ENCODE results near the gene NEBL.

NEBL gene

DNA sequence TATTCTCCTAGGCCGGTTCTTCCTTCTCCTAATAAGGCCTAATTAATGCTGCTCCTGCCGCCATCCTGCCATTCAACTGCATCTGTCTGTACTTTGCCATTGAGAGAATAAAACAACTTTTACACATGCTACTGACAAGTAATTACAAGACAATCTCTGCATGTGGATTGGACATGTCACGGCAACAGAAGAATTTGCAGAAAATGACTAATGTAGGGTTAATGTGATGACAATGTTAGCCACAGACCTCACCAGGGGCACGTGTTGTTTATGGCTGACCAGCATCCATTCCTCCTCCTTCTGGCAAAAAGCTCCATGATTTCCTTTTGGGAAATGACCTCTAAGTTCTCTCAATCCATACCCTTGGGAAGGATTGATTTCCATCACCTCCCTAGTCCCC is 58.0 kb downstream of the NEBL start:
- no peak overlapping the region for H3K9ac ChIP-seq (ENCODE audit: insufficient read length)
- TF ChIP-seq FOXP2 (optimal IDR thresholded peaks at IDR 0.05; ENCODE audit: control extremely low read depth, extremely low read length, insufficient read depth) (no peak), EZH2 (IDR thresholded peaks at IDR 0.05) (no peak), POLR2AphosphoS5 (IDR thresholded peaks at IDR 0.05; ENCODE audit: borderline replicate concordance, low read depth, low read length) (no peak)

DNA sequence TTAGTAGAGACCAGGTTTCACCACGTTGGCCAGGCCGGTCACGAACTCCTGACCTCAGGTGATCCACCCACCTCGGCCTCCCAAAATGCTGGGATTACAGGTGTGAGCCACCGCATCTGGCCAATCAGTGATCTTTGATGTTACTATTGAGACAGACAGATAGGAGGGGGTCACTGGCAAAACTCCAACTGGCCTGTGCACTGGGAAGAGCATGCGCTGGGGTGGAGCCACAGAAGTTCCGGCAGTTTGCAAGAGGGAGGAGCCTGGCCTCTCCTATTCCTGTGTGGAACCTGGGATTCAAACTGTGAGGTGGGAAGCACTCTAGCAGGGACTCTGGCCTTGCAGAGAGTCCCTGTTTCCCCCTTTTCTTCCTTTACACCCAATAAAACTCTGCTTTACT is 60.7 kb downstream of the NEBL start:
- Histone ChIP-seq H3K9ac (ENCODE audit: insufficient read length) (no peak overlapping the region), H3K27ac (no peak overlapping the region), H3K9me3 (ENCODE audit: low read depth, low read length) (no peaks in the 10 kb centered on the region), H3K4me3 (no peak overlapping the region), H3K36me3 (ENCODE audit: insufficient read depth, low read length) (no peaks in the 10 kb centered on the region)
- DNase-seq (ENCODE audit: low read depth, low spot score), result no peak
- TF ChIP-seq EZH2 (IDR thresholded peaks at IDR 0.05) (no peak), POLR2AphosphoS5 (IDR thresholded peaks at IDR 0.05; ENCODE audit: borderline replicate concordance, low read depth, low read length) (no peak), FOXP2 (optimal IDR thresholded peaks at IDR 0.05; ENCODE audit: control extremely low read depth, extremely low read length, insufficient read depth) (no peak)

More for the DNA sequence above, 58.0 kb downstream of the NEBL start:
- H3K4me3 ChIP-seq, result no peak overlapping the region
- no peak overlapping the region for H3K27ac ChIP-seq
- DNase-seq (ENCODE audit: low read depth, low spot score), result no peak
- H3K9me3 ChIP-seq (ENCODE audit: low read depth, low read length), result no peaks in the 10 kb centered on the region
- H3K36me3 ChIP-seq (ENCODE audit: insufficient read depth, low read length), result no peaks in the 10 kb centered on the region

DNA sequence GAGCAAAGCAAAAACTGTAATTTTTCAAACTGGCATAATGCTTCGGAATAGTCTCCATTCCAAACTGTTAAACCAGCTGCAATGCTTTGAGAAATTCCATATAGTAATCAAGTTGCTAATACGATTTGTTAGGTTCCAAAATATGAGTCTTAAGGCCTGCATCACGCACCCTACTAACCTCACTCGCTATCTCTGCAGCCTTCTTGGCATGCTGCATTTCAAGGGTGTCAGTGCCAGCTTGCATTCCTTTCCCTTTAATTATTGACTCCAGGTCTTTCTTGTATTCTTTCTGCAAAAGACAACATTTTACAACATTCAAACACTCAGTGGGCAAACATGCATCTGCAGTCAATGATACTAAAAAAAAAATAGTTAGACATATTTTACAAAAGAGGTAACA is 61.8 kb downstream of the NEBL start:
- no peaks in the 10 kb centered on the region for H3K36me3 ChIP-seq (ENCODE audit: insufficient read depth, low read length)
- TF ChIP-seq FOXP2 (optimal IDR thresholded peaks at IDR 0.05; ENCODE audit: control extremely low read depth, extremely low read length, insufficient read depth) (no peak), POLR2AphosphoS5 (IDR thresholded peaks at IDR 0.05; ENCODE audit: borderline replicate concordance, low read depth, low read length) (no peak), EZH2 (IDR thresholded peaks at IDR 0.05) (no peak)
- no peak overlapping the region for H3K27ac ChIP-seq
- no peaks in the 10 kb centered on the region for H3K9me3 ChIP-seq (ENCODE audit: low read depth, low read length)
- no peak overlapping the region for H3K4me3 ChIP-seq
- no peak for DNase-seq (ENCODE audit: low read depth, low spot score)
- H3K9ac ChIP-seq (ENCODE audit: insufficient read length), result no peak overlapping the region

DNA sequence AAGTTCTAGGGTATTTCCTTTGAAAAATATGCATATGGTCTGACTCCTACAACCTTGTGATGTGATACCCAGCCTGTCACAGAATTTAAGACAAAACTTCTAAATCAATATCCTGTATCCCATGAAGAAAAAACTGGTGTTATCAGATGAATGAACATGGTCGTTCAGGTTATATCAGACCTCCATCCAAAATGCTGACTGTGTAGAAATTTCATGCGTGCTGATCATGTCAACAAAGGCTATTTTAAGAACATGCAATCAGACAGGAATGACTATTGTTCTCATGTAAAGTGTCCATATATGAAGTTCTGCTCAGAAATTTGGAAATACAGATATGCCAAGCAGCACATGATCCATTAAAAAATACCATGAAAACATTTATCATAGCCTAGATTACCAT is 62.3 kb downstream of the NEBL start:
- no peak overlapping the region for H3K9ac ChIP-seq (ENCODE audit: insufficient read length)
- H3K4me3 ChIP-seq, result no peak overlapping the region
- TF ChIP-seq POLR2AphosphoS5 (IDR thresholded peaks at IDR 0.05; ENCODE audit: borderline replicate concordance, low read depth, low read length), result no peak
- DNase-seq (ENCODE audit: low read depth, low spot score), result no peak
- H3K36me3 ChIP-seq (ENCODE audit: insufficient read depth, low read length), result no peaks in the 10 kb centered on the region
- no peak overlapping the region for H3K27ac ChIP-seq
- H3K9me3 ChIP-seq (ENCODE audit: low read depth, low read length), result no peaks in the 10 kb centered on the region

DNA sequence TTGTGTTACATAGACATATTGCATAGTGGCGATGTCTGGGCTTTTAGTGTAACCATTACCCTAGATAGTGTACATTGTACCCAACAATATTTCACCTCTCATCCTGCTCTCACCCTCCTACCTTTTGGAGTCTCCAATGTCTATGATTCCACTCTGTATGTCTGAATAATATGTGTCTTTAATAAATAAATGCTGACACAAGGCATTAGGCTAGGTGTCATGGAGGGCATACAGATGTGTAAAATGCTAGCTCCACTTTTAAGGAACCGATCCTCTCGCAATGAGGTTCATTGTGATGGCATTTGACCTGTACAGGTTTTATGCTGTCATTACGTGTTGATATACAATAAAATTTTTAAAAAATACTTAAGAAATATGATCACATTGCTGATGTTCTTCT is 74.3 kb downstream of the NEBL start:
- Histone ChIP-seq H3K9ac (ENCODE audit: insufficient read length) (no peak overlapping the region), H3K27ac (no peak overlapping the region), H3K36me3 (ENCODE audit: insufficient read depth, low read length) (no peaks in the 10 kb centered on the region), H3K9me3 (ENCODE audit: low read depth, low read length) (no peaks in the 10 kb centered on the region), H3K4me3 (no peak overlapping the region)
- no peak for DNase-seq (ENCODE audit: low read depth, low spot score)
- no peak for TF ChIP-seq FOXP2 (optimal IDR thresholded peaks at IDR 0.05; ENCODE audit: control extremely low read depth, extremely low read length, insufficient read depth)
- TF ChIP-seq POLR2AphosphoS5 (IDR thresholded peaks at IDR 0.05; ENCODE audit: borderline replicate concordance, low read depth, low read length), result no peak
- no peak for TF ChIP-seq EZH2 (IDR thresholded peaks at IDR 0.05)

DNA sequence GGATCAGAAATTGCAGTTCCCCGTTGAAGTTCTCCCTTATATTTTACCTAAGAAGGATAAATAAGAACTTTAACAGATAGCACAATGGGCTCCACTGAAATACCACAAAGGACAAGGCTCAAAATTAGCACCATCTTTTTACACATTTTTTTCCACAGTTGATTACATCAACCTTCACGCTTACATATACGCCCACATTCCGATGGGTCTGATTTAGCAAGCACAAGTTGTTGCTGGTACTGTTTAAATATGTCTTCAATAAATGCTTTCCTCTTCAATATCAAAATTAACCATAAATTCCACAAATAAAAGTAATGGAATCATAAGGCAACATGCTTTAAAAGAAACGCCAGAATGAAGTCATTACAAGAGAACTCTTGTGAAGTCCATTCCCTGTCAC is 79.5 kb downstream of the NEBL start:
- Histone ChIP-seq H3K9me3 (ENCODE audit: low read depth, low read length) (no peaks in the 10 kb centered on the region), H3K9ac (ENCODE audit: insufficient read length) (no peak overlapping the region), H3K36me3 (ENCODE audit: insufficient read depth, low read length) (no peaks in the 10 kb centered on the region), H3K4me3 (no peak overlapping the region), H3K27ac (no peak overlapping the region)
- TF ChIP-seq FOXP2 (optimal IDR thresholded peaks at IDR 0.05; ENCODE audit: control extremely low read depth, extremely low read length, insufficient read depth), result no peak
- no peak for TF ChIP-seq POLR2AphosphoS5 (IDR thresholded peaks at IDR 0.05; ENCODE audit: borderline replicate concordance, low read depth, low read length)
- TF ChIP-seq EZH2 (IDR thresholded peaks at IDR 0.05), result no peak
- DNase-seq (ENCODE audit: low read depth, low spot score), result no peak

DNA sequence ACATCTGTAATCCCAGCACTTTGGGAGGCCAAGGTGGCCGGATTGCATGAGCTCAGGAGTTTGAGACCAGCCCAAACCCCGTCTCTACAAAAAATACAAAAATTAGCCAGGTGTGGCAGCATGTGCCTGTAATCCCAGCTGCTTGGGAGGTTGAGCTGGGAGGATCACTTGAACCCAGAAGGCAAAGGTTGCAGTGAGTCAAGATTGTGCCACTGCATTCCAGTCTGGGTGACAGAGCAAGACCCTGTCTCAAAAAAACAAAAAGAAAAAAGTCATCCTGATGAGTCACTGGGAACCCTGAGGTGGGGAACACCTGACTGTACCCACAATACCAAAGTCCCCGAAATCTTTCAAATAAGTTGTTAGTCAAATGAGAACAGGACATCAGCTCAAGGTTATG is 80.0 kb downstream of the NEBL start:
- no peaks in the 10 kb centered on the region for H3K9me3 ChIP-seq (ENCODE audit: low read depth, low read length)
- no peak for DNase-seq (ENCODE audit: low read depth, low spot score)
- H3K27ac ChIP-seq, result no peak overlapping the region
- H3K36me3 ChIP-seq (ENCODE audit: insufficient read depth, low read length), result no peaks in the 10 kb centered on the region
- no peak overlapping the region for H3K4me3 ChIP-seq
- H3K9ac ChIP-seq (ENCODE audit: insufficient read length), result no peak overlapping the region
- TF ChIP-seq FOXP2 (optimal IDR thresholded peaks at IDR 0.05; ENCODE audit: control extremely low read depth, extremely low read length, insufficient read depth), result no peak
- TF ChIP-seq POLR2AphosphoS5 (IDR thresholded peaks at IDR 0.05; ENCODE audit: borderline replicate concordance, low read depth, low read length), result no peak
- TF ChIP-seq EZH2 (IDR thresholded peaks at IDR 0.05), result no peak

DNA sequence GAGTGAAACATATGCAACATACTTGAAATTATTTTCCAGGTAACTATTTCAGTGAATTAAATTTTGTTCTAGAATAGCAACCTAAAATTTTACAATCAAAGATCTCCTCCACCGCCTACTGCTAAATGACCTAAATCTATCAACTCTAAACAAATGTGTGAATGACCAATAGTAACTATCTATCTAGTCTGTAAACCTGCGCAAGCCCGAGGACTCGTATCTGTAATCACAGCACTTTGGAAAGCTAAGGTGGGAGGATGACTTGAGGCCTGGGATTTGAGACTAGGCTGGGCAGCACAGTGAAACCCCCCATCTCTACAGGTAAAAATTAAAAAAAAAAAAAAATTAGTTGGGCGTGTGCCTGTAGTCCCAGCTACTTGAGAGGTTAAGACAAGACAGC is 83.0 kb downstream of the NEBL start:
- Histone ChIP-seq H3K9me3 (ENCODE audit: low read depth, low read length) (no peaks in the 10 kb centered on the region), H3K9ac (ENCODE audit: insufficient read length) (no peak overlapping the region), H3K36me3 (ENCODE audit: insufficient read depth, low read length) (no peaks in the 10 kb centered on the region), H3K4me3 (no peak overlapping the region), H3K27ac (no peak overlapping the region)
- no peak for TF ChIP-seq POLR2AphosphoS5 (IDR thresholded peaks at IDR 0.05; ENCODE audit: borderline replicate concordance, low read depth, low read length)
- TF ChIP-seq FOXP2 (optimal IDR thresholded peaks at IDR 0.05; ENCODE audit: control extremely low read depth, extremely low read length, insufficient read depth), result no peak
- TF ChIP-seq EZH2 (IDR thresholded peaks at IDR 0.05), result no peak
- DNase-seq (ENCODE audit: low read depth, low spot score), result no peak

DNA sequence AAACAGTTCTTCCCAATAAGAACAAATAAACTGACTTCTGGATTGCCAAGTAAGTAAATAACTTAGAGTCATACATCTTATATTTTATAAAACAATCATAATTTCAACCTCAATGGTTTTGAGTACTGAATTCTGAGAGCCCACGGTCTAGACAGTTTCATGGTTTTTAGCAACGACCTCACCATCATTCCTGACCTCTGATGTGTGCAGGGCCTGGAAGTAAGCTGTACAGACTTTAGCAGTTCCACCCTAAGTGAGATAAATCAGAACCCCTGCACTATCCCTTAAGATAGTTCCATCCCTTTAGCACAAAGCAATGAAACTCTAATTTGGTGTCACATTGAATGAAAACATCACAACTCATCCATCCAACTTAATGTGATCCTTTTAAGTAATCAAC is 86.0 kb downstream of the NEBL start:
- DNase-seq (ENCODE audit: low read depth, low spot score), result no peak
- no peak overlapping the region for H3K9ac ChIP-seq (ENCODE audit: insufficient read length)
- H3K4me3 ChIP-seq, result no peak overlapping the region
- no peaks in the 10 kb centered on the region for H3K9me3 ChIP-seq (ENCODE audit: low read depth, low read length)
- H3K27ac ChIP-seq, result no peak overlapping the region
- no peaks in the 10 kb centered on the region for H3K36me3 ChIP-seq (ENCODE audit: insufficient read depth, low read length)
- TF ChIP-seq POLR2AphosphoS5 (IDR thresholded peaks at IDR 0.05; ENCODE audit: borderline replicate concordance, low read depth, low read length) (no peak), EZH2 (IDR thresholded peaks at IDR 0.05) (no peak), FOXP2 (optimal IDR thresholded peaks at IDR 0.05; ENCODE audit: control extremely low read depth, extremely low read length, insufficient read depth) (no peak)
